WTC11 (cell line): ENCODE results near the gene TRIM23. TPM values are rescaled to one million over a fixed set of nuclear protein-coding genes. Genes with fewer than 3 reads are reported as not detected.

Experiments
- ATAC-seq: fragments of 200-7000 bp; cut with Tn5 transposase; 2 replicates; pipeline ENCODE4 v1.10.0; 2021; ENCODE audit warnings: mild to moderate bottlenecking, moderate library complexity
- CTCF ChIA-PET: fragments of 300-600 bp; sonication (Branson Sonifier 250); formaldehyde crosslinking; loops from one replicate; lab custom pipeline; 2021; ENCODE audit warnings: antibody characterized with exemption; lab: Charles Lee
- POLR2A ChIA-PET: fragments of 350-600 bp; sonication (Branson Sonifier 250); formaldehyde crosslinking; loops from one replicate; lab custom pipeline; 2021; ENCODE audit warnings: antibody characterized with exemption; lab: Charles Lee
- DNase-seq: peaks from one replicate; pipeline ENCODE4 v3.0.0; 2021; ENCODE audit warnings: low spot score
- H3K27ac Mint-ChIP-seq: 2 replicates; pipeline ENCODE4 v1.8.0; 2021; ENCODE audit warnings: mixed read lengths
- H3K27me3 Mint-ChIP-seq: 2 replicates; pipeline ENCODE4 v1.8.0; 2021; ENCODE audit warnings: low read depth, mild to moderate bottlenecking, moderate library complexity, mixed read lengths
- H3K36me3 Mint-ChIP-seq: 2 replicates; pipeline ENCODE4 v1.8.0; 2021; ENCODE audit warnings: mixed read lengths
- H3K4me1 Mint-ChIP-seq: 2 replicates; pipeline ENCODE4 v1.8.0; 2022; ENCODE audit warnings: mixed read lengths
- H3K4me3 Mint-ChIP-seq: 2 replicates; pipeline ENCODE4 v1.8.0; 2021; ENCODE audit warnings: mild to moderate bottlenecking, moderate library complexity, mixed read lengths
- H3K9me3 Mint-ChIP-seq: 2 replicates; pipeline ENCODE4 v1.8.0; 2021; ENCODE audit warnings: mixed read lengths
- CREB1 ChIP-seq: sonication (generic); formaldehyde crosslinking; IDR thresholded peaks from 2 replicates; pipeline ENCODE4 v1.8.0; 2023; ENCODE audit warnings: mild to moderate bottlenecking, missing genetic modification reagents
- NR2C2 ChIP-seq: sonication (generic); formaldehyde crosslinking; IDR thresholded peaks from 2 replicates; pipeline ENCODE4 v1.8.0; 2022; ENCODE audit warnings: mild to moderate bottlenecking, missing genetic modification reagents
- RELA ChIP-seq: sonication (generic); formaldehyde crosslinking; IDR thresholded peaks from 2 replicates; pipeline ENCODE4 v1.8.1; 2022; ENCODE audit warnings: missing genetic modification reagents, mild to moderate bottlenecking, borderline replicate concordance
- ZNF138 ChIP-seq: sonication (generic); formaldehyde crosslinking; conservative IDR thresholded peaks from 2 replicates; pipeline ENCODE4 v1.8.1; 2022; ENCODE audit warnings: mild to moderate bottlenecking, moderate library complexity, missing genetic modification reagents
- total RNA-seq: library from RNA; stranded (reverse); gene quantifications from 3 replicates; pipeline ENCODE4 v1.2.3, GENCODE V29; 2021
- TF ChIP-seq, protein P1 (sequence below): fragments of 250-450 bp; sonication (Bioruptor Pico); IDR thresholded peaks from 2 replicates; pipeline ENCODE4 v1.9.0; 2021; ENCODE audit warnings: mild to moderate bottlenecking, borderline replicate concordance
- TF ChIP-seq, protein P2 (sequence below): sonication (generic); formaldehyde crosslinking; IDR thresholded peaks from 2 replicates; pipeline ENCODE4 v1.8.0; 2022; ENCODE audit warnings: mild to moderate bottlenecking, missing genetic modification reagents
- TF ChIP-seq, protein P3 (sequence below): sonication (generic); formaldehyde crosslinking; IDR thresholded peaks from 2 replicates; pipeline ENCODE4 v1.8.1; 2022; ENCODE audit warnings: mild to moderate bottlenecking, moderate library complexity, missing genetic modification reagents
- TF ChIP-seq, protein P4 (sequence below): fragments of 250-450 bp; sonication (Bioruptor Pico); IDR thresholded peaks from 2 replicates; pipeline ENCODE4 v1.9.0; 2021; ENCODE audit warnings: mild to moderate bottlenecking
- TF ChIP-seq, protein P5 (sequence below): fragments of 250-450 bp; sonication (Bioruptor Pico); IDR thresholded peaks from 2 replicates; pipeline ENCODE4 v2.1.2; 2022; ENCODE audit warnings: mild to moderate bottlenecking, moderate library complexity
- TF ChIP-seq, protein P6 (sequence below): sonication (generic); formaldehyde crosslinking; conservative IDR thresholded peaks from 2 replicates; pipeline ENCODE4 v1.8.1; 2022; ENCODE audit warnings: mild to moderate bottlenecking, missing genetic modification reagents
- TF ChIP-seq, protein P7 (sequence below): sonication (generic); formaldehyde crosslinking; IDR thresholded peaks from 2 replicates; pipeline ENCODE4 v1.8.0; 2022; ENCODE audit warnings: mild to moderate bottlenecking, missing genetic modification reagents

Gene TRIM23
- total RNA-seq, 1 experiment from 2014 or later: 11.8 TPM

DNA sequence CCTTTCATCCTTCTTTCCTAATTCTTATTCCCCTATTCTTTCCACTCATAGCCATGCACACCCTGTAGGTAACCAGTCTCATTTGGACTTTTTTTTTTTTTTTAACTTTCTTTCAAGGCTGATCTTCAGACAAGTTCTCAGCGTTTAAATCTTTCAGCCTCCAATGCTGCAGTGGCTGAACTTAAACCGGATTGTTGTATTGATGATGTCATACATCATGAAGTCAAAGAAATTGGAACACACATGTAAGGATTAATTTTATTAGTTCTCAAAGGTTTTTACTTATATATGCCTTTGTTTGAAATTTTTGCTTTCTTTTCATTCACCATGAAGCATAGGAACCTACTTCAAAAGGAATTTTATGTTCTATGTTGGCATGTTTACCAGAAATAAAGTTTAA, 22.8 kb upstream of the TRIM23 start:
- ChIA-PET CTCF (no interaction called here), POLR2A (no interaction called here)
- no peak for ATAC-seq
- Mint-ChIP-seq H3K27me3 (no peaks in the 10 kb centered on the region), H3K27ac (no peak overlapping the region; the same call in 1 of the 2 replicates), H3K36me3 (0 out of 2 replicates have a peak, but pooled peaks cover 3% of the 10 kb centered on the region), H3K4me3 (no peak overlapping the region), H3K4me1 (peaks cover 10% of the 10 kb centered on the region), H3K9me3 (no peaks in the 10 kb centered on the region)
- DNase-seq: no peak
- TF ChIP-seq, protein P1, sequence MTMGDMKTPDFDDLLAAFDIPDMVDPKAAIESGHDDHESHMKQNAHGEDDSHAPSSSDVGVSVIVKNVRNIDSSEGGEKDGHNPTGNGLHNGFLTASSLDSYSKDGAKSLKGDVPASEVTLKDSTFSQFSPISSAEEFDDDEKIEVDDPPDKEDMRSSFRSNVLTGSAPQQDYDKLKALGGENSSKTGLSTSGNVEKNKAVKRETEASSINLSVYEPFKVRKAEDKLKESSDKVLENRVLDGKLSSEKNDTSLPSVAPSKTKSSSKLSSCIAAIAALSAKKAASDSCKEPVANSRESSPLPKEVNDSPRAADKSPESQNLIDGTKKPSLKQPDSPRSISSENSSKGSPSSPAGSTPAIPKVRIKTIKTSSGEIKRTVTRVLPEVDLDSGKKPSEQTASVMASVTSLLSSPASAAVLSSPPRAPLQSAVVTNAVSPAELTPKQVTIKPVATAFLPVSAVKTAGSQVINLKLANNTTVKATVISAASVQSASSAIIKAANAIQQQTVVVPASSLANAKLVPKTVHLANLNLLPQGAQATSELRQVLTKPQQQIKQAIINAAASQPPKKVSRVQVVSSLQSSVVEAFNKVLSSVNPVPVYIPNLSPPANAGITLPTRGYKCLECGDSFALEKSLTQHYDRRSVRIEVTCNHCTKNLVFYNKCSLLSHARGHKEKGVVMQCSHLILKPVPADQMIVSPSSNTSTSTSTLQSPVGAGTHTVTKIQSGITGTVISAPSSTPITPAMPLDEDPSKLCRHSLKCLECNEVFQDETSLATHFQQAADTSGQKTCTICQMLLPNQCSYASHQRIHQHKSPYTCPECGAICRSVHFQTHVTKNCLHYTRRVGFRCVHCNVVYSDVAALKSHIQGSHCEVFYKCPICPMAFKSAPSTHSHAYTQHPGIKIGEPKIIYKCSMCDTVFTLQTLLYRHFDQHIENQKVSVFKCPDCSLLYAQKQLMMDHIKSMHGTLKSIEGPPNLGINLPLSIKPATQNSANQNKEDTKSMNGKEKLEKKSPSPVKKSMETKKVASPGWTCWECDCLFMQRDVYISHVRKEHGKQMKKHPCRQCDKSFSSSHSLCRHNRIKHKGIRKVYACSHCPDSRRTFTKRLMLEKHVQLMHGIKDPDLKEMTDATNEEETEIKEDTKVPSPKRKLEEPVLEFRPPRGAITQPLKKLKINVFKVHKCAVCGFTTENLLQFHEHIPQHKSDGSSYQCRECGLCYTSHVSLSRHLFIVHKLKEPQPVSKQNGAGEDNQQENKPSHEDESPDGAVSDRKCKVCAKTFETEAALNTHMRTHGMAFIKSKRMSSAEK (CRISPR knock-in tag): no peak
- TF ChIP-seq, protein P2, sequence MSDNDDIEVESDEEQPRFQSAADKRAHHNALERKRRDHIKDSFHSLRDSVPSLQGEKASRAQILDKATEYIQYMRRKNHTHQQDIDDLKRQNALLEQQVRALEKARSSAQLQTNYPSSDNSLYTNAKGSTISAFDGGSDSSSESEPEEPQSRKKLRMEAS (CRISPR knock-in tag): no peak
- TF ChIP-seq, protein P3, sequence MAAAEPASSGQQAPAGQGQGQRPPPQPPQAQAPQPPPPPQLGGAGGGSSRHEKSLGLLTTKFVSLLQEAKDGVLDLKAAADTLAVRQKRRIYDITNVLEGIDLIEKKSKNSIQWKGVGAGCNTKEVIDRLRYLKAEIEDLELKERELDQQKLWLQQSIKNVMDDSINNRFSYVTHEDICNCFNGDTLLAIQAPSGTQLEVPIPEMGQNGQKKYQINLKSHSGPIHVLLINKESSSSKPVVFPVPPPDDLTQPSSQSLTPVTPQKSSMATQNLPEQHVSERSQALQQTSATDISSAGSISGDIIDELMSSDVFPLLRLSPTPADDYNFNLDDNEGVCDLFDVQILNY (CRISPR knock-in tag): no peak
- TF ChIP-seq CREB1 (no peak), ZNF138 (CRISPR knock-in tag) (no peak), NR2C2 (CRISPR knock-in tag) (no peak)

DNA sequence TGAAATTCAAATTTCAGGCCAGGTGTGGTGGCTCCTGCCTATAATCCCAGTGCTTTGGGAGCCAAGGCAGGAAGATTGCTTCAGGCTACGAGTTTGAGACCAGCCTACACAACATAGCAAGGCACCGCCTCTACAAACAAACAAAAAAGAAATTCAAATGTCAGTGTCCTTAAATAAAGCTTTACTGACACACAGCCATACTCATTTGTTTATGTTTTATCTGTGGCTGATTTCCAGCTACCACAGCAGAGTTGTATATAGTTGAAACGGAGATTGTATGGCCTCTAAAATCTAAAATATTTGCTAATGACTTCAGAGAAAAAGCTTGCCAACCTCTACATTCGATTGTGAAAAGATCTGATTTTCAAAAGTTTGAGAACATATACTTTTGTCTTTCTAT, 16.1 kb upstream of the TRIM23 start:
- H3K9me3 Mint-ChIP-seq: peaks cover 5% of the 10 kb centered on the region
- no peak for ATAC-seq
- H3K27me3 Mint-ChIP-seq: no peaks in the 10 kb centered on the region
- ChIA-PET POLR2A (no interaction called here), CTCF (no interaction called here)
- TF ChIP-seq, protein P4, sequence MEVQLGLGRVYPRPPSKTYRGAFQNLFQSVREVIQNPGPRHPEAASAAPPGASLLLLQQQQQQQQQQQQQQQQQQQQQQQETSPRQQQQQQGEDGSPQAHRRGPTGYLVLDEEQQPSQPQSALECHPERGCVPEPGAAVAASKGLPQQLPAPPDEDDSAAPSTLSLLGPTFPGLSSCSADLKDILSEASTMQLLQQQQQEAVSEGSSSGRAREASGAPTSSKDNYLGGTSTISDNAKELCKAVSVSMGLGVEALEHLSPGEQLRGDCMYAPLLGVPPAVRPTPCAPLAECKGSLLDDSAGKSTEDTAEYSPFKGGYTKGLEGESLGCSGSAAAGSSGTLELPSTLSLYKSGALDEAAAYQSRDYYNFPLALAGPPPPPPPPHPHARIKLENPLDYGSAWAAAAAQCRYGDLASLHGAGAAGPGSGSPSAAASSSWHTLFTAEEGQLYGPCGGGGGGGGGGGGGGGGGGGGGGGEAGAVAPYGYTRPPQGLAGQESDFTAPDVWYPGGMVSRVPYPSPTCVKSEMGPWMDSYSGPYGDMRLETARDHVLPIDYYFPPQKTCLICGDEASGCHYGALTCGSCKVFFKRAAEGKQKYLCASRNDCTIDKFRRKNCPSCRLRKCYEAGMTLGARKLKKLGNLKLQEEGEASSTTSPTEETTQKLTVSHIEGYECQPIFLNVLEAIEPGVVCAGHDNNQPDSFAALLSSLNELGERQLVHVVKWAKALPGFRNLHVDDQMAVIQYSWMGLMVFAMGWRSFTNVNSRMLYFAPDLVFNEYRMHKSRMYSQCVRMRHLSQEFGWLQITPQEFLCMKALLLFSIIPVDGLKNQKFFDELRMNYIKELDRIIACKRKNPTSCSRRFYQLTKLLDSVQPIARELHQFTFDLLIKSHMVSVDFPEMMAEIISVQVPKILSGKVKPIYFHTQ (CRISPR knock-in tag): no peak
- no peak for TF ChIP-seq CREB1
- TF ChIP-seq, protein P5, sequence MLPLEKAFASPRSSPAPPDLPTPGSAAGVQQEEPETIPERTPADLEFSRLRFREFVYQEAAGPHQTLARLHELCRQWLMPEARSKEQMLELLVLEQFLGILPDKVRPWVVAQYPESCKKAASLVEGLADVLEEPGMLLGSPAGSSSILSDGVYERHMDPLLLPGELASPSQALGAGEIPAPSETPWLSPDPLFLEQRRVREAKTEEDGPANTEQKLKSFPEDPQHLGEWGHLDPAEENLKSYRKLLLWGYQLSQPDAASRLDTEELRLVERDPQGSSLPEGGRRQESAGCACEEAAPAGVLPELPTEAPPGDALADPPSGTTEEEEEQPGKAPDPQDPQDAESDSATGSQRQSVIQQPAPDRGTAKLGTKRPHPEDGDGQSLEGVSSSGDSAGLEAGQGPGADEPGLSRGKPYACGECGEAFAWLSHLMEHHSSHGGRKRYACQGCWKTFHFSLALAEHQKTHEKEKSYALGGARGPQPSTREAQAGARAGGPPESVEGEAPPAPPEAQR: no peak
- TF ChIP-seq, protein P6, sequence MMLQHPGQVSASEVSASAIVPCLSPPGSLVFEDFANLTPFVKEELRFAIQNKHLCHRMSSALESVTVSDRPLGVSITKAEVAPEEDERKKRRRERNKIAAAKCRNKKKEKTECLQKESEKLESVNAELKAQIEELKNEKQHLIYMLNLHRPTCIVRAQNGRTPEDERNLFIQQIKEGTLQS (CRISPR knock-in tag): no peak
- TF ChIP-seq, protein P7, sequence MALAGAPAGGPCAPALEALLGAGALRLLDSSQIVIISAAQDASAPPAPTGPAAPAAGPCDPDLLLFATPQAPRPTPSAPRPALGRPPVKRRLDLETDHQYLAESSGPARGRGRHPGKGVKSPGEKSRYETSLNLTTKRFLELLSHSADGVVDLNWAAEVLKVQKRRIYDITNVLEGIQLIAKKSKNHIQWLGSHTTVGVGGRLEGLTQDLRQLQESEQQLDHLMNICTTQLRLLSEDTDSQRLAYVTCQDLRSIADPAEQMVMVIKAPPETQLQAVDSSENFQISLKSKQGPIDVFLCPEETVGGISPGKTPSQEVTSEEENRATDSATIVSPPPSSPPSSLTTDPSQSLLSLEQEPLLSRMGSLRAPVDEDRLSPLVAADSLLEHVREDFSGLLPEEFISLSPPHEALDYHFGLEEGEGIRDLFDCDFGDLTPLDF (CRISPR knock-in tag): no peak
- no peak for TF ChIP-seq RELA (CRISPR knock-in tag)
- no peaks in the 10 kb centered on the region for H3K4me1 Mint-ChIP-seq
- H3K36me3 Mint-ChIP-seq: peaks cover 26% of the 10 kb centered on the region
- DNase-seq: no peak
- no peak overlapping the region for H3K4me3 Mint-ChIP-seq
- H3K27ac Mint-ChIP-seq: no peak overlapping the region
